H9 (cell line): ENCODE data around the gene CBY3. TPM values are rescaled to one million over a fixed set of nuclear protein-coding genes. Genes with fewer than 3 reads are reported as not detected.
"Not testable (repeated sequence)": the region's sequence is repeated elsewhere in the genome, so short reads cannot be mapped to it uniquely, and the experiment has no call there.

ENCODE experiments used
- DNase-seq: peaks from one replicate; pipeline ENCODE4 v3.0.0-alpha.2; 2017
- H2AFZ ChIP-seq: one replicate; pipeline ENCODE4 v1.6.1; 2013; ENCODE audit warnings: mild to moderate bottlenecking, low read length, control low read depth, moderate library complexity
- H2AK5ac ChIP-seq: 2 replicates; pipeline ENCODE4 v1.6.1; 2013; ENCODE audit warnings: low read length, control low read depth, mixed read lengths; ENCODE audit not compliant: insufficient read length
- H2BK120ac ChIP-seq: one replicate; pipeline ENCODE4 v1.6.1; 2013; ENCODE audit warnings: low read depth, mild to moderate bottlenecking, low read length, control low read depth, inconsistent platforms; ENCODE audit not compliant: poor library complexity, severe bottlenecking
- H2BK12ac ChIP-seq: 2 replicates; pipeline ENCODE4 v1.6.1; 2013; ENCODE audit warnings: low read length, control low read depth, mixed read lengths, low read depth; ENCODE audit not compliant: insufficient read length
- H2BK15ac ChIP-seq: 2 replicates; pipeline ENCODE4 v1.6.1; 2013; ENCODE audit warnings: low read depth, low read length, control low read depth
- H2BK20ac ChIP-seq: one replicate; pipeline ENCODE4 v1.6.1; 2013; ENCODE audit warnings: low read depth, mild to moderate bottlenecking, low read length, control low read depth, inconsistent platforms; ENCODE audit not compliant: poor library complexity, severe bottlenecking
- H2BK5ac ChIP-seq: 2 replicates; pipeline ENCODE4 v1.6.1; 2013; ENCODE audit warnings: low read length, control low read depth, mixed read lengths; ENCODE audit not compliant: insufficient read length
- H3K14ac ChIP-seq: 2 replicates; pipeline ENCODE4 v1.6.1; 2013; ENCODE audit warnings: low read length, control low read depth; ENCODE audit not compliant: insufficient read depth
- H3K18ac ChIP-seq: 2 replicates; pipeline ENCODE4 v1.6.1; 2013; ENCODE audit warnings: low read depth, mild to moderate bottlenecking, mixed read lengths, low read length, control low read depth; ENCODE audit not compliant: insufficient read length
- H3K23ac ChIP-seq: 2 replicates; pipeline ENCODE4 v1.6.1; 2013; ENCODE audit warnings: low read length, control low read depth, mixed read lengths, low read depth; ENCODE audit not compliant: insufficient read length
- H3K23me2 ChIP-seq: 2 replicates; pipeline ENCODE4 v1.6.1; 2013; ENCODE audit warnings: low read depth, mild to moderate bottlenecking, mixed read lengths, low read length, control low read depth; ENCODE audit not compliant: insufficient read length, poor library complexity, severe bottlenecking
- H3K27ac ChIP-seq: 2 replicates; pipeline ENCODE4 v1.5.1; 2013; ENCODE audit warnings: low read length, control low read depth, mixed read lengths, low read depth; ENCODE audit not compliant: insufficient read length
- H3K27me3 ChIP-seq: 2 replicates; pipeline ENCODE4 v1.6.1; 2013; ENCODE audit warnings: low read length, control low read depth, inconsistent platforms; ENCODE audit not compliant: insufficient read depth
- H3K4ac ChIP-seq: 2 replicates; pipeline ENCODE4 v1.6.1; 2013; ENCODE audit warnings: low read depth, mild to moderate bottlenecking, control low read depth, inconsistent platforms, low read length, moderate library complexity
- H3K4me1 ChIP-seq: 2 replicates; pipeline ENCODE4 v1.6.1; 2013; ENCODE audit warnings: low read length, control low read depth, inconsistent platforms; ENCODE audit not compliant: insufficient read depth
- H3K4me2 ChIP-seq: 2 replicates; pipeline ENCODE4 v1.6.1; 2013; ENCODE audit warnings: low read length, control low read depth, mixed read lengths; ENCODE audit not compliant: insufficient read length, insufficient read depth
- H3K56ac ChIP-seq: 2 replicates; pipeline ENCODE4 v1.6.1; 2013; ENCODE audit warnings: low read depth, mild to moderate bottlenecking, mixed read lengths, low read length, control low read depth; ENCODE audit not compliant: insufficient read length
- H3K79me1 ChIP-seq: 2 replicates; pipeline ENCODE4 v1.6.1; 2013; ENCODE audit warnings: low read depth, mild to moderate bottlenecking, moderate library complexity, low read length, control low read depth, inconsistent platforms; ENCODE audit not compliant: insufficient read depth, poor library complexity, severe bottlenecking
- H3K79me2 ChIP-seq: 2 replicates; pipeline ENCODE4 v1.6.1; 2013; ENCODE audit warnings: low read length, control low read depth, inconsistent platforms; ENCODE audit not compliant: insufficient read depth
- H3K9ac ChIP-seq: 2 replicates; pipeline ENCODE4 v1.6.1; 2013; ENCODE audit warnings: low read length, control low read depth, mixed read lengths; ENCODE audit not compliant: insufficient read length; ENCODE audit errors: extremely low read depth
- H3K9me3 ChIP-seq: one replicate; pipeline ENCODE4 v1.6.1; 2013; ENCODE audit warnings: low read depth, low read length, inconsistent platforms; ENCODE audit not compliant: control insufficient read depth
- H3T11ph ChIP-seq: one replicate; pipeline ENCODE4 v1.6.1; 2013; ENCODE audit warnings: mild to moderate bottlenecking, low read length, control low read depth, inconsistent platforms
- H4K20me1 ChIP-seq: one replicate; pipeline ENCODE4 v1.6.1; 2013; ENCODE audit not compliant: control insufficient read depth, insufficient read length, insufficient read depth
- H4K5ac ChIP-seq: 2 replicates; pipeline ENCODE4 v1.6.1; 2013; ENCODE audit warnings: low read depth, mild to moderate bottlenecking, mixed read lengths, low read length, control low read depth; ENCODE audit not compliant: insufficient read length
- H4K8ac ChIP-seq: replicated peaks from 2 replicates; pipeline ENCODE4 v1.6.1; 2013; ENCODE audit warnings: low read length, control low read depth, mixed read lengths, low read depth; ENCODE audit not compliant: insufficient read length
- H4K91ac ChIP-seq: 2 replicates; pipeline ENCODE4 v1.6.1; 2013; ENCODE audit warnings: low read depth, mild to moderate bottlenecking, moderate library complexity, mixed read lengths, low read length, control low read depth; ENCODE audit not compliant: insufficient read length
- H3K27ac Mint-ChIP-seq, 3 experiments: 2 replicates in 2 of 3; 3 replicates in 1 of 3; pipeline ENCODE4 v1.8.0; 2020 to 2021; ENCODE audit warnings: mixed read lengths in 3 of 3, mild to moderate bottlenecking in 1 of 3, moderate library complexity in 1 of 3
- H3K27me3 Mint-ChIP-seq: 2 replicates; pipeline ENCODE4 v1.8.0; 2021; ENCODE audit warnings: low read depth, mild to moderate bottlenecking, moderate library complexity, mixed read lengths
- H3K36me3 Mint-ChIP-seq, 3 experiments: 2 replicates in 2 of 3; 3 replicates in 1 of 3; pipeline ENCODE4 v1.8.0; 2020 to 2021; ENCODE audit warnings: low read depth in 3 of 3, mixed read lengths in 3 of 3; ENCODE audit not compliant: insufficient read depth in 1 of 3
- H3K4me1 Mint-ChIP-seq, 2 experiments: 2 replicates each; pipeline ENCODE4 v1.8.0; 2020; ENCODE audit warnings: mixed read lengths in 2 of 2
- H3K4me3 Mint-ChIP-seq, 2 experiments: 2 replicates in 1 of 2; 3 replicates in 1 of 2; pipeline ENCODE4 v1.8.0; 2020 to 2021; ENCODE audit warnings: mild to moderate bottlenecking in 2 of 2, mixed read lengths in 2 of 2, moderate library complexity in 1 of 2
- H3K9me3 Mint-ChIP-seq, 2 experiments: 2 replicates in 1 of 2; 3 replicates in 1 of 2; pipeline ENCODE4 v1.8.0; 2020; ENCODE audit warnings: mild to moderate bottlenecking in 2 of 2, mixed read lengths in 2 of 2, moderate library complexity in 1 of 2
- WGBS: extraction: QIAGEN DNeasy Blood & Tissue Kit; methylation state at CpG from one replicate; pipeline ENCODE4 v1.1.7; 2013; ENCODE audit warnings: missing lambda C conversion rate, low lambda C conversion rate, mixed read lengths; ENCODE audit not compliant: insufficient read length; ENCODE audit errors: extremely low coverage; 5-methylcytosine and 5-hydroxymethylcytosine counted together
- total RNA-seq: library from RNA; stranded (reverse); gene quantifications from 2 replicates; pipeline ENCODE4 v1.2.1, GENCODE V29; 2021

The CBY3 gene
- total RNA-seq, 1 experiment from 2014 or later, result 0.50 TPM

DNA sequence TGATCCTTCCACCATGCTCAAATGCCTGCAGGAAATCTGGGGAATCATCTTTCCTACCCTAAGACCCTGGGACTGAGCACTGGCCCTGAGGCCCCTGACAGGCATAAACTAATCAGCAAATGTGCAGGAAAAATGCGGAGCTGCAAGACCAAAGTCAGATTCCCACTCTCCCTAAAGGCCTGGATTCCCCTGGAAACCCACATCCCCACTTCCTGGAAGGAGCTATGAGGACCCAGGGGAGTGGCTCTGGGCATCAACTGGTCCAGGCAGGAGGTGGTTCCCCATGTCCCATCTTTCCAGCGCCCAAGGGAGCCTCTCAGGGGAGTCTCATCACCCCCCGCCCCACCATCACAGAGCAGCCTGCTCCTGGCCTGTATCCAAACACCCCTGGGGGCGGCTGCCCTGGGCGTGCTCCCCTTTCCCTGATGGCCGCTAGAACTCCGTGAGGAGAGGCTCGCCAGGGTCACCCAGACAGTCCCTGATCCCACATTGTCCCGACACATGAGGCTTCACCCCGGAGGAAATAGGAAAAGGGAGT lies 31.6 kb downstream of the CBY3 start:
- not testable (repeated sequence) for H2AK5ac ChIP-seq, H3K4me3 Mint-ChIP-seq, H3K4ac ChIP-seq, H3K23ac ChIP-seq, H4K20me1 ChIP-seq, H2AFZ ChIP-seq, H3K27me3 ChIP-seq, H2BK20ac ChIP-seq, H3K4me1 ChIP-seq, H3K9me3 Mint-ChIP-seq, H3K4me1 Mint-ChIP-seq, H3K79me1 ChIP-seq, H4K8ac ChIP-seq, H2BK5ac ChIP-seq, H3K27ac Mint-ChIP-seq, H2BK15ac ChIP-seq, H4K5ac ChIP-seq, H3K79me2 ChIP-seq, H4K91ac ChIP-seq, H2BK120ac ChIP-seq, H3K36me3 Mint-ChIP-seq, H3K18ac ChIP-seq, H3K14ac ChIP-seq, H3K23me2 ChIP-seq, H3K9ac ChIP-seq, H3K27ac ChIP-seq, H3K4me2 ChIP-seq, DNase-seq, H3K56ac ChIP-seq, H3K9me3 ChIP-seq, H3T11ph ChIP-seq, H2BK12ac ChIP-seq
- no CpG with 5 or more reads among the region's 10 CpGs for WGBS
- H3K27me3 Mint-ChIP-seq, result peaks cover 15% of the 10 kb centered on the region
